Left ventricle myocardium inferior (tissue), 1 donor: ENCODE measurements around the gene TRIO. TPM values are rescaled to one million over a fixed set of nuclear protein-coding genes. Genes with fewer than 3 reads are reported as not detected.

Source experiments
- DNase-seq: peaks from one replicate; pipeline ENCODE4 v3.0.0-alpha.2; 2020
- H3K27ac ChIP-seq: fragments of 200-600 bp; replicated peaks from 2 replicates; pipeline ENCODE4 v1.8.0; 2021
- H3K27me3 ChIP-seq: fragments of 200-600 bp; 2 replicates; pipeline ENCODE4 v1.8.0; 2021; ENCODE audit warnings: low read depth
- H3K36me3 ChIP-seq: fragments of 200-600 bp; 2 replicates; pipeline ENCODE4 v1.8.0; 2021
- H3K4me1 ChIP-seq: fragments of 200-600 bp; 2 replicates; pipeline ENCODE4 v1.8.0; 2021
- H3K4me3 ChIP-seq: fragments of 200-600 bp; 2 replicates; pipeline ENCODE4 v1.8.0; 2021; ENCODE audit warnings: mild to moderate bottlenecking, moderate library complexity
- H3K9me3 ChIP-seq: fragments of 200-600 bp; replicated peaks from 2 replicates; pipeline ENCODE4 v1.8.0; 2021
- intact Hi-C: fragments of 100-400 bp; cut with micrococcal nuclease; formaldehyde crosslinking; loops from one replicate; pipeline ENCODE4 v1.11.0; 2022
- total RNA-seq: library from RNA; stranded (reverse); fragmentation: NEBNext Ultra II Directional; extraction: Animal tissue kit (Norgen Biotek cat#: 25700); gene quantifications from one replicate; pipeline ENCODE4 v1.2.1, GENCODE V29; 2021
- TF ChIP-seq, protein P1 (sequence below): fragments of 200-600 bp; IDR thresholded peaks from 2 replicates; pipeline ENCODE4 v1.8.0; 2021; ENCODE audit warnings: antibody characterized with exemption, mild to moderate bottlenecking, borderline replicate concordance
- donor health status: DM: no; HTN: yes; CAD: no; lungs with severe emphysema.

The TRIO gene
- total RNA-seq, 1 donor from 2014 or later, result 52.8 TPM

DNA sequence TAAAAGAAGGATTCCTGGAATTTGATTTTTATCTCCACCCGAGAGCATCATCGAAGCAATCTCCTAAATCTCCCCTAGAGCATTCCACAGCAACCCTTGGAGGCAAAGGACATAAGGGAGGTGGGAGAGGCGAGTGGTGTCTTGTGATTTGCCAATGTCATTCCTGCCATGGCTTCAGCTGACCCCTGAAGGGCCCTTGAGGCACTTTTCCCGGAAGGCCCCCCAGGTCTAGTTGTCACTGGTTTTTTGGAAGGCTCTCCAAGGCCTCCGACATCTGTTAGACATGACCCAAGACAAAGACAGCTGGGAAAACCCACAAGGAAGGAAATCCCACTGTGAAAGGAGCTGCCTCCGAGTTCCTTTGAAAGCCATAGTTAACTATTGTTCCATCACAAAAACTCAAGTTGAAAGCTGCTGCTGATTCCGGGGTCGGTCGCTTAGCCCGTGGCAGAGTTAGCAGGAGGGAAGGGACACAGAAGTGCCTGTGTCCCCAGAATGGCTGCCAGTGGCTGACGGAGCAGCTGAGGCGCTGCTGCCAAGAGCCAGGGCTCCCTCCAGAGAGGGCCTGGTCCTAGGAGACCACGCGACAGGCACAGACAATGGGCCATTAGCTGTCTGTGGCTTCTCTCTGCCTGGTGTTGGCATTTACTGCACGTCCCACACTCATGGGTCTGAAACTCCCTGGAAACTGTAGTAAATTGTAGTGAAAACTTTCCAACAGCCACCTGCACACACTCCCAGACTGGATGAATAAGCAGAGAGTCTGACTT, 24.4 kb upstream of the TRIO start:
- H3K36me3 ChIP-seq, result no peaks in the 10 kb centered on the region
- intact Hi-C loops, result no loop called here
- H3K27me3 ChIP-seq, result no peaks in the 10 kb centered on the region
- peaks cover 26% of the 10 kb centered on the region for H3K4me1 ChIP-seq
- H3K9me3 ChIP-seq, result no peaks in the 10 kb centered on the region
- TF ChIP-seq, protein P1, sequence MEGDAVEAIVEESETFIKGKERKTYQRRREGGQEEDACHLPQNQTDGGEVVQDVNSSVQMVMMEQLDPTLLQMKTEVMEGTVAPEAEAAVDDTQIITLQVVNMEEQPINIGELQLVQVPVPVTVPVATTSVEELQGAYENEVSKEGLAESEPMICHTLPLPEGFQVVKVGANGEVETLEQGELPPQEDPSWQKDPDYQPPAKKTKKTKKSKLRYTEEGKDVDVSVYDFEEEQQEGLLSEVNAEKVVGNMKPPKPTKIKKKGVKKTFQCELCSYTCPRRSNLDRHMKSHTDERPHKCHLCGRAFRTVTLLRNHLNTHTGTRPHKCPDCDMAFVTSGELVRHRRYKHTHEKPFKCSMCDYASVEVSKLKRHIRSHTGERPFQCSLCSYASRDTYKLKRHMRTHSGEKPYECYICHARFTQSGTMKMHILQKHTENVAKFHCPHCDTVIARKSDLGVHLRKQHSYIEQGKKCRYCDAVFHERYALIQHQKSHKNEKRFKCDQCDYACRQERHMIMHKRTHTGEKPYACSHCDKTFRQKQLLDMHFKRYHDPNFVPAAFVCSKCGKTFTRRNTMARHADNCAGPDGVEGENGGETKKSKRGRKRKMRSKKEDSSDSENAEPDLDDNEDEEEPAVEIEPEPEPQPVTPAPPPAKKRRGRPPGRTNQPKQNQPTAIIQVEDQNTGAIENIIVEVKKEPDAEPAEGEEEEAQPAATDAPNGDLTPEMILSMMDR, result no peak
- H3K27ac ChIP-seq, result peak overlapping the region; percentile 69
- peak; percentile 38 for DNase-seq
- H3K4me3 ChIP-seq, result no peak overlapping the region

DNA sequence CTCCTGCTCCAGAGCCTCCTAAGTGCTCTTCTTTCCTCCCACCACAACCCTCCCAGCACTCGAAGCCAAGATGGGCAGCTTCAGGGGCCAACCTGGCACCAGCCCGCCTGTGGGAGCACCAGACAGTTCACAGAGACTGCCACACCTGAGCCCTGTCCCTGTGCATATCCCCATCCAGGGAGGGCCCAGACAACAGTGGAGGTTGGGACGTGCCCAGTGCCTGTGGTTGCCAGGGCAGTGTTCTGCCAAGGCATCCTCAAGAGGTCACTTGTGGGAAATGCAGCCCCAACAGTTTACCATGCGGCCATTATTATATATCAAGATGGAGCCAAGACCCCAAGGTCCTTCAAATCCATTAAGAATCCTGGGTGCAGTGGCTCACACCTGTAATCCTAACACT, 23.0 kb upstream of the TRIO start:
- H3K36me3 ChIP-seq, result no peaks in the 10 kb centered on the region
- no peaks in the 10 kb centered on the region for H3K9me3 ChIP-seq
- no peak overlapping the region for H3K4me3 ChIP-seq
- H3K27me3 ChIP-seq, result no peaks in the 10 kb centered on the region
- no peak for DNase-seq
- H3K27ac ChIP-seq, result no peak overlapping the region
- TF ChIP-seq, protein P1, result no peak
- intact Hi-C loops, result no loop called here
- peaks cover 12% of the 10 kb centered on the region for H3K4me1 ChIP-seq

DNA sequence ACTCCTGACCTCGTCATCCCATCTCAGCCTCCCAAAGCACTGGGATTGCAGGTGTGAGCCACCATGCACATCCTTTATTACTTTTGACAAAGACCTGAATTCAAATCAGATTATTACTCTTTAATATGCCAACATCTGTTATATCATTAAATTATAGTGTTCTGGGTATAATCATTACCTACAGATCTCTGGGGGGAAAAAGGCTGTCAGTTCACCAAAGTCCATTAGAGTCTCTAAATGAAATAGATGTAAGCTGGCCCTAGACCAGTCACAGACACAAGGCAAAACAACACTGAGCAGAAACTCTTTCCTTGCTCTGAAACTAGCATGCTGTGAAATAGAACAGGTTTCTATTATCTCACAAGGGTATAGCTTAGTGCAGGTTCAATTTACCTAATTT, 21.6 kb upstream of the TRIO start:
- H3K27me3 ChIP-seq, result no peaks in the 10 kb centered on the region
- no peaks in the 10 kb centered on the region for H3K9me3 ChIP-seq
- no peak overlapping the region for H3K4me3 ChIP-seq
- no peak for DNase-seq
- intact Hi-C loops, result no loop called here
- no peak overlapping the region for H3K27ac ChIP-seq
- H3K4me1 ChIP-seq, result peaks cover 12% of the 10 kb centered on the region
- TF ChIP-seq, protein P1, result no peak
- H3K36me3 ChIP-seq, result no peaks in the 10 kb centered on the region

DNA sequence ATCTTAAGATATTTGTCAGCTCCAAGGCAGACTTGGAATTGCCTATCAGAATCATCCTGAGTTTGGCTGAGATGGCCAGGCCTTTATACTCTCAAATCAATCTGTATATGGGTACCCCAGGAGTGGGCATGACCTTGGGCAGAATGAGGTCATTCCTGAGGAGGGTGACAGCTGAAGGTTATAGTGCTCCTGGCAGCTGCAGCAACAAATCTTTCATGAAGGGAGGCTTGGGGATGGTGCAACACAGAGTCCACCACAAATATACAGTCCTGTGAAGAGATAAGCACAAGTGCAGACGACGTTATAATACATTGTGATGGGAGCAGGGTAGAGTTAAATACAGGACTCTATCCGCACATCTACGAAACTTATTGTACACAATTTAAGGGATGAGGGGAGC, 21.1 kb upstream of the TRIO start:
- Histone ChIP-seq H3K27ac (no peak overlapping the region), H3K27me3 (no peaks in the 10 kb centered on the region), H3K36me3 (no peaks in the 10 kb centered on the region), H3K4me1 (peaks cover 12% of the 10 kb centered on the region), H3K4me3 (no peak overlapping the region), H3K9me3 (no peaks in the 10 kb centered on the region)
- intact Hi-C loops, result no loop called here
- DNase-seq, result no peak
- TF ChIP-seq, protein P1, result no peak

DNA sequence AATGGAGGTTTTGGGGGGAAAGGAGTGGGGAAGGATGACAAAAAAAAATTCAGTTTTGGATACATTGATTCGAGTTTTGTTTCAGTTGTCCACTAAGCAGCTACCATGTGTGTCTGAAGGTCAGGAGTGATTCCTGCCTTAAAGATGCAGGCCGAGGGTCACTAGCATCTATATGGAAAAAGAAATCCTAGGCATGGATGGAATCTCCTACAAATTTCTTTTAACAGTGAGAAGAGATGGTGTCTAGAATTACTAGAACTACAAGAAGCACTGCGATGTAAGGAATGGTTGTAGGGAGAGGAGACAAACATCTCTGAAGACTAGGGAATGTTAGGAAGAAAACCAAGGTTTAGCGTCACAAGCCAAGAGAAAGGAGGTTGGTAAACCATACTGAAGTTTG, 19.6 kb upstream of the TRIO start:
- peaks cover 7% of the 10 kb centered on the region for H3K4me1 ChIP-seq
- H3K36me3 ChIP-seq, result no peaks in the 10 kb centered on the region
- H3K9me3 ChIP-seq, result no peaks in the 10 kb centered on the region
- no peak overlapping the region for H3K27ac ChIP-seq
- TF ChIP-seq, protein P1, result no peak
- no peaks in the 10 kb centered on the region for H3K27me3 ChIP-seq
- DNase-seq, result no peak
- intact Hi-C loops, result no loop called here
- no peak overlapping the region for H3K4me3 ChIP-seq
